A673 (cell line): Measurements from ENCODE around the gene RADX.

ENCODE experiments used
- EZH2 ChIP-seq: fragments of 200-600 bp; sonication (generic); IDR thresholded peaks from 2 replicates; pipeline ENCODE4 v1.6.1; 2017; ENCODE audit warnings: borderline replicate concordance, low read depth, mild to moderate bottlenecking, mixed read lengths, antibody characterized with exemption, low read length; ENCODE audit not compliant: poor library complexity, severe bottlenecking
- TF ChIP-seq, protein P1 (sequence below): fragments of 300-800, 200-600 bp; sonication (generic); conservative IDR thresholded peaks from 2 replicates; pipeline ENCODE4 v1.5.1; 2017; ENCODE audit warnings: low read depth, mild to moderate bottlenecking, antibody characterized with exemption, low read length, moderate library complexity, mixed read lengths

DNA sequence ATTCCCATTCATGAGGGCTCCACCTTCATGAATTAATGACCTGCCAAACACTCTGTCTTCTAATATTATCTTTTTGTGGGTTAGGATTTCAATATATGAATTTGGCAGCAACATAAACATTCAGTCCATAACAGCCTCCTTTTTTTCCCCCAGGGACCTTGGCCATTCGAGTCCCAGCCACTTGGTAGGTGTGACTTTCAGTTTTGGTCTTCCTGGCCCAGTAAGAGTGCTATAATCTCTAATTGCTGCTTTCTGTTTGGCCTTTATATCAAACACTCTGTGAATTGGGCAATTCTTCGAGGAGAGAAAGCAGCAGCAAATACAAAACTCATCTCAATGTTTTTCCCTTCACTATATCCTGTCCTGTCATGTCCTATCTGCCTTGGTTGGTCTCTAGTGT lies 12.4 kb upstream of the RADX start:
- TF ChIP-seq, protein P1, sequence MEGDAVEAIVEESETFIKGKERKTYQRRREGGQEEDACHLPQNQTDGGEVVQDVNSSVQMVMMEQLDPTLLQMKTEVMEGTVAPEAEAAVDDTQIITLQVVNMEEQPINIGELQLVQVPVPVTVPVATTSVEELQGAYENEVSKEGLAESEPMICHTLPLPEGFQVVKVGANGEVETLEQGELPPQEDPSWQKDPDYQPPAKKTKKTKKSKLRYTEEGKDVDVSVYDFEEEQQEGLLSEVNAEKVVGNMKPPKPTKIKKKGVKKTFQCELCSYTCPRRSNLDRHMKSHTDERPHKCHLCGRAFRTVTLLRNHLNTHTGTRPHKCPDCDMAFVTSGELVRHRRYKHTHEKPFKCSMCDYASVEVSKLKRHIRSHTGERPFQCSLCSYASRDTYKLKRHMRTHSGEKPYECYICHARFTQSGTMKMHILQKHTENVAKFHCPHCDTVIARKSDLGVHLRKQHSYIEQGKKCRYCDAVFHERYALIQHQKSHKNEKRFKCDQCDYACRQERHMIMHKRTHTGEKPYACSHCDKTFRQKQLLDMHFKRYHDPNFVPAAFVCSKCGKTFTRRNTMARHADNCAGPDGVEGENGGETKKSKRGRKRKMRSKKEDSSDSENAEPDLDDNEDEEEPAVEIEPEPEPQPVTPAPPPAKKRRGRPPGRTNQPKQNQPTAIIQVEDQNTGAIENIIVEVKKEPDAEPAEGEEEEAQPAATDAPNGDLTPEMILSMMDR: no peak
- TF ChIP-seq EZH2: no peak
